HG03045 (cell line): ENCODE results near the gene WTIP.

Experiments used
- ATAC-seq: cut with Tn5 transposase; IDR thresholded peaks from one replicate; pipeline ENCODE4 v1.9.1; 2021; ENCODE audit warnings: mild to moderate bottlenecking, moderate library complexity; ENCODE audit not compliant: unreplicated experiment

WTIP gene

GRCh38 chr19:34559045-34559444 is 77.5 kb downstream of the WTIP start:
- ATAC-seq = no peak

- no peak for ATAC-seq
Observed at GRCh38 chr19:34560229-34560628, 78.7 kb downstream of the WTIP start.
